HCT116 (cell line): Measurements from ENCODE around the gene RASL12. TPM values are rescaled to one million over a fixed set of nuclear protein-coding genes. Genes with fewer than 3 reads are reported as not detected.

ENCODE experiments used
- ATAC-seq: fragments of 200-7000 bp; cut with Tn5 transposase; 2 replicates; pipeline ENCODE4 v1.9.1; 2020; ENCODE audit warnings: mild to moderate bottlenecking, moderate library complexity
- BruUV-seq: library from RNA; stranded (reverse); fragments of 400-500 nt; replicated peaks from 2 replicates; lab custom pipeline; 2021; lab: Mats Ljungman, UMichigan
- CTCF ChIA-PET: fragments of 300-600 bp; sonication (Branson Sonifier 250); formaldehyde crosslinking; loops from one replicate; lab custom pipeline; 2021; ENCODE audit warnings: antibody characterized with exemption; lab: Charles Lee
- POLR2A ChIA-PET: fragments of 300-600, 350-600 bp; sonication (Branson Sonifier 250); formaldehyde crosslinking; loops from one replicate; lab custom pipeline; 2021; ENCODE audit warnings: antibody characterized with exemption; lab: Charles Lee
- RAD21 ChIA-PET, 2 experiments: fragments of 300-600 bp; sonication (Branson Sonifier 250); formaldehyde crosslinking; loops; one replicate each; lab custom pipeline; 2023; ENCODE audit warnings: low total read pairs in 2 of 2; ENCODE audit not compliant: uncharacterized antibody in 2 of 2, unreplicated experiment in 2 of 2, low non-redundant PET in 1 of 2; lab: Charles Lee
- DNase-seq: peaks from one replicate; pipeline ENCODE4 v3.0.0-alpha.2; 2010; ENCODE audit warnings: low read depth, low spot score
- H2AFZ ChIP-seq: fragments of 200-600 bp; shearing (Covaris generic), sonication (generic); 2 replicates; pipeline ENCODE4 v1.6.1; 2017; ENCODE audit warnings: low read depth, mixed run types, mixed read lengths, antibody characterized with exemption, low read length; ENCODE audit not compliant: poor library complexity, severe bottlenecking
- H3K27ac ChIP-seq: 2 replicates; pipeline ENCODE4 v1.5.1; 2012; ENCODE audit warnings: low read depth, low read length
- H3K27me3 ChIP-seq: fragments of 200-600 bp; sonication (generic); 2 replicates; pipeline ENCODE4 v1.6.1; 2016; ENCODE audit warnings: mixed run types, low read length, mixed read lengths; ENCODE audit not compliant: insufficient read depth
- H3K36me3 ChIP-seq, 2 experiments: fragments of 200-500 bp in 1 of 2; fragments of 200-600 bp in 1 of 2; sonication (Bioruptor generic) in 1 of 2; sonication (generic) in 1 of 2; 2 replicates each; pipeline versions ENCODE4 v1.5.1 to v1.6.1; 2014 to 2016; ENCODE audit warnings: low read length in 2 of 2, inconsistent platforms in 1 of 2, mixed read lengths in 1 of 2, mixed run types in 1 of 2; ENCODE audit not compliant: insufficient read depth in 2 of 2, control insufficient read depth in 1 of 2
- H3K4me1 ChIP-seq, 2 experiments: fragments of 200-600 bp in 1 of 2; sonication (generic) in 1 of 2; 2 replicates each; pipeline versions ENCODE4 v1.5.1 to v1.6.1; 2012 to 2017; ENCODE audit warnings: low read length in 2 of 2, inconsistent platforms in 1 of 2, mild to moderate bottlenecking in 1 of 2, mixed read lengths in 1 of 2, mixed run types in 1 of 2, moderate library complexity in 1 of 2; ENCODE audit not compliant: insufficient read depth in 2 of 2, control insufficient read depth in 1 of 2
- H3K4me2 ChIP-seq: fragments of 200-600 bp; sonication (generic); 2 replicates; pipeline ENCODE4 v1.6.1; 2017; ENCODE audit warnings: mixed run types, low read length, mixed read lengths
- H3K4me3 ChIP-seq, 2 experiments: fragments of 200-600 bp in 1 of 2; sonication (generic) in 1 of 2; replicated peaks in 1 of 2; 2 replicates each; pipeline ENCODE4 v1.5.1; 2011 to 2016; ENCODE audit warnings: low read length in 2 of 2, control low read depth in 1 of 2, low read depth in 1 of 2, mild to moderate bottlenecking in 1 of 2, mixed read lengths in 1 of 2, mixed run types in 1 of 2
- H3K79me2 ChIP-seq: fragments of 200-600 bp; sonication (generic); 2 replicates; pipeline ENCODE4 v1.6.1; 2017; ENCODE audit warnings: mild to moderate bottlenecking, mixed run types, low read length, moderate library complexity, mixed read lengths; ENCODE audit not compliant: insufficient read depth
- H3K9ac ChIP-seq: fragments of 200-600 bp; sonication (generic); 2 replicates; pipeline ENCODE4 v1.6.1; 2016; ENCODE audit warnings: low read length, mixed read lengths
- H3K9me2 ChIP-seq: fragments of 200-600 bp; sonication (generic), shearing (Covaris generic); 2 replicates; pipeline ENCODE4 v1.6.1; 2017; ENCODE audit warnings: mixed run types, mild to moderate bottlenecking, moderate library complexity; ENCODE audit not compliant: insufficient read depth
- H3K9me3 ChIP-seq, 2 experiments: fragments of 200-500 bp in 1 of 2; fragments of 200-600 bp in 1 of 2; sonication (Bioruptor generic) in 1 of 2; sonication (generic) in 1 of 2; 2 replicates each; pipeline ENCODE4 v1.6.1; 2014 to 2017; ENCODE audit warnings: low read length in 2 of 2, mixed read lengths in 2 of 2, inconsistent platforms in 1 of 2, low read depth in 1 of 2, mild to moderate bottlenecking in 1 of 2, mixed run types in 1 of 2, moderate library complexity in 1 of 2; ENCODE audit not compliant: control insufficient read depth in 1 of 2, insufficient read depth in 1 of 2
- H4K20me1 ChIP-seq: fragments of 200-600 bp; sonication (generic), shearing (Covaris generic); 2 replicates; pipeline ENCODE4 v1.6.1; 2017; ENCODE audit warnings: mixed run types, mild to moderate bottlenecking, moderate library complexity; ENCODE audit not compliant: insufficient read depth
- CBX3 ChIP-seq: IDR thresholded peaks from 2 replicates; pipeline ENCODE4 v1.6.1; 2012; ENCODE audit warnings: low read depth
- CEBPB ChIP-seq: IDR thresholded peaks from 2 replicates; pipeline ENCODE4 v1.6.1; 2012; ENCODE audit warnings: low read depth
- ELF1 ChIP-seq: IDR thresholded peaks from 2 replicates; pipeline ENCODE4 v1.6.1; 2012; ENCODE audit warnings: low read depth, borderline replicate concordance
- EZH2phosphoT487 ChIP-seq: fragments of 200-600 bp; IDR thresholded peaks from 2 replicates; pipeline ENCODE4 v1.6.1; 2018; ENCODE audit warnings: antibody characterized with exemption, borderline replicate concordance
- FOSL1 ChIP-seq: IDR thresholded peaks from 2 replicates; pipeline ENCODE4 v1.6.1; 2012; ENCODE audit warnings: low read depth
- JUND ChIP-seq: IDR thresholded peaks from 2 replicates; pipeline ENCODE4 v1.6.1; 2012
- MAX ChIP-seq: IDR thresholded peaks from 2 replicates; pipeline ENCODE4 v1.6.1; 2012
- POLR2A ChIP-seq: IDR thresholded peaks from 2 replicates; pipeline ENCODE4 v1.7.0; 2011; ENCODE audit warnings: borderline replicate concordance; ENCODE audit not compliant: insufficient read depth, insufficient read length; ENCODE audit errors: extremely low read depth
- POLR2AphosphoS5 ChIP-seq: IDR thresholded peaks from 2 replicates; pipeline ENCODE4 v1.6.1; 2011; ENCODE audit warnings: mild to moderate bottlenecking, low read depth, low read length, moderate library complexity
- RAD21 ChIP-seq: IDR thresholded peaks from 2 replicates; pipeline ENCODE4 v1.6.1; 2012; ENCODE audit warnings: low read depth, mild to moderate bottlenecking
- SIN3A ChIP-seq: IDR thresholded peaks from 2 replicates; pipeline ENCODE4 v1.6.1; 2012; ENCODE audit warnings: low read depth
- SP1 ChIP-seq: IDR thresholded peaks from 2 replicates; pipeline ENCODE4 v1.6.1; 2012; ENCODE audit warnings: low read depth
- SRF ChIP-seq: IDR thresholded peaks from 2 replicates; pipeline ENCODE4 v1.6.1; 2012; ENCODE audit warnings: low read depth
- TCF7L2 ChIP-seq: IDR thresholded peaks from 2 replicates; pipeline ENCODE4 v1.7.0; 2011; ENCODE audit warnings: borderline replicate concordance, inconsistent platforms; ENCODE audit not compliant: insufficient read depth, insufficient read length; ENCODE audit errors: extremely low read depth
- YY1 ChIP-seq: IDR thresholded peaks from 2 replicates; pipeline ENCODE4 v1.6.1; 2011; ENCODE audit warnings: low read length, low read depth, moderate library complexity, mild to moderate bottlenecking; ENCODE audit not compliant: insufficient replicate concordance; ENCODE audit errors: extremely low read depth
- ZFX ChIP-seq: fragments of 450-650 bp; IDR thresholded peaks from 2 replicates; pipeline ENCODE4 v1.6.1; 2017
- ZNF274 ChIP-seq: fragments of 200-500 bp; sonication (Bioruptor generic); IDR thresholded peaks from 2 replicates; pipeline ENCODE4 v1.6.1; 2014; ENCODE audit warnings: mild to moderate bottlenecking, low read depth, low read length, inconsistent platforms
- intact Hi-C: fragments of 100-400 bp; cut with micrococcal nuclease; formaldehyde crosslinking; loops from 2 replicates; pipeline ENCODE4 v1.10.0; 2022
- total RNA-seq: library from RNA; stranded (reverse); gene quantifications from one replicate; pipeline ENCODE4 v1.2.1, GENCODE V29; 2021; ENCODE audit not compliant: unreplicated experiment
- TF ChIP-seq, protein P1 (sequence below), 3 experiments: fragments of 200-600 bp in 1 of 3; sonication (generic) in 1 of 3; IDR thresholded peaks in 2 of 3; conservative IDR thresholded peaks in 1 of 3; 2 replicates each; pipeline ENCODE4 v1.5.1; 2012 to 2017; ENCODE audit warnings: low read depth in 2 of 3, low read length in 2 of 3, antibody characterized with exemption in 1 of 3, borderline replicate concordance in 1 of 3, control low read depth in 1 of 3, mild to moderate bottlenecking in 1 of 3, mixed read lengths in 1 of 3, mixed run types in 1 of 3, moderate library complexity in 1 of 3; ENCODE audit not compliant: insufficient read depth in 1 of 3
- TF ChIP-seq, protein P2 (sequence below): IDR thresholded peaks from 2 replicates; pipeline ENCODE4 v1.6.1; 2012; ENCODE audit warnings: low read depth
- TF ChIP-seq, protein P3 (sequence below): IDR thresholded peaks from 2 replicates; pipeline ENCODE4 v1.6.1; 2011; ENCODE audit warnings: mild to moderate bottlenecking, low read length, moderate library complexity; ENCODE audit not compliant: insufficient replicate concordance; ENCODE audit errors: extremely low read depth

RASL12 gene
- total RNA-seq, 1 experiment from 2014 or later, result 0.25 TPM

DNA sequence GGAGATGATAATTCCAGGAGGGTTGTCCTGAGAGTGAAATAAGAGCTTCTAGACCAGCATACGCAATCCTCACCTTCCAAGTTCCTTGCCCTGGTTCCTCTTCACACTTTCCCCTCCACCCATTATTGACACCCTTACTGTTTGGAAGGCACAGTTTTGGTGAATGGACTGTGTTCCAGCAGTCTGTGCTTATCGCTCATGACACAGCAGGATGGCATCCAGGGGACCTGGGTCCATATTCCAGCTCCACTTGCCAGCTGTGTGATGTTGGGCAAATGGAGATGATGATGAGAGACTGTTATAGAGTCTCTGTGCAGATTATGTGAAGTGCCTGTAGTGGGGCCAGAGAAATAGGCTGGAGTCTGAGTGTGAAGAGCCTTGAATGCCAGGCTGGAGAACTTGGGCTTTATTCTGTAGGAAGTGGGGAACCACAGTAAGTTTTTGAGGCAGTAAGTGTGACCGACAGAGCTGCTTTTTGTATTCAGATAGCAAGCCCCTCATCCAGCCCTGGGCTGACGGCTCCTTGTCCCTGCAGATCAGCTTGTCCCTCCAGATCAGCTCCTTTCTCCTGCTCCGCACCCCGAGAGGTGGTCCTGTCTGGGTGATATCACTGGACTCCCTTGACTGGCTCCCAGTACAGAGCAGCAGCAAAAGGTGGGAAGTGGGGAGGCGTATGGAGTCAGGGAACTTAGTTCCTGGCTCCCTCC lies 16.9 kb upstream of the RASL12 start:
- Histone ChIP-seq H3K9me3 (no peaks in the 10 kb centered on the region), H2AFZ (no peak overlapping the region), H3K79me2 (no peaks in the 10 kb centered on the region), H3K27ac (no peak overlapping the region), H3K9me2 (no peaks in the 10 kb centered on the region), H3K27me3 (peaks cover 7% of the 10 kb centered on the region; the same call in 1 of the 2 replicates), H3K4me3 (no peak overlapping the region), H3K36me3 (no peaks in the 10 kb centered on the region), H3K9ac (no peak overlapping the region), H3K4me1 (peaks cover 0 to 5% of the 10 kb centered on the region in 2 experiments; a peak in 2 of 4 replicates), H3K4me2 (no peak overlapping the region), H4K20me1 (no peaks in the 10 kb centered on the region)
- TF ChIP-seq, protein P1, sequence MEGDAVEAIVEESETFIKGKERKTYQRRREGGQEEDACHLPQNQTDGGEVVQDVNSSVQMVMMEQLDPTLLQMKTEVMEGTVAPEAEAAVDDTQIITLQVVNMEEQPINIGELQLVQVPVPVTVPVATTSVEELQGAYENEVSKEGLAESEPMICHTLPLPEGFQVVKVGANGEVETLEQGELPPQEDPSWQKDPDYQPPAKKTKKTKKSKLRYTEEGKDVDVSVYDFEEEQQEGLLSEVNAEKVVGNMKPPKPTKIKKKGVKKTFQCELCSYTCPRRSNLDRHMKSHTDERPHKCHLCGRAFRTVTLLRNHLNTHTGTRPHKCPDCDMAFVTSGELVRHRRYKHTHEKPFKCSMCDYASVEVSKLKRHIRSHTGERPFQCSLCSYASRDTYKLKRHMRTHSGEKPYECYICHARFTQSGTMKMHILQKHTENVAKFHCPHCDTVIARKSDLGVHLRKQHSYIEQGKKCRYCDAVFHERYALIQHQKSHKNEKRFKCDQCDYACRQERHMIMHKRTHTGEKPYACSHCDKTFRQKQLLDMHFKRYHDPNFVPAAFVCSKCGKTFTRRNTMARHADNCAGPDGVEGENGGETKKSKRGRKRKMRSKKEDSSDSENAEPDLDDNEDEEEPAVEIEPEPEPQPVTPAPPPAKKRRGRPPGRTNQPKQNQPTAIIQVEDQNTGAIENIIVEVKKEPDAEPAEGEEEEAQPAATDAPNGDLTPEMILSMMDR (IDR thresholded peaks at IDR 0.05 in 2 of 3, conservative IDR thresholded peaks at IDR 0.05 in 1 of 3; ENCODE audit: borderline replicate concordance in 1 of 3, insufficient read depth in 1 of 3, low read depth in 2 of 3, low read length in 2 of 3), result no peak
- TF ChIP-seq SP1 (no peak), FOSL1 (no peak), SRF (no peak), RAD21 (no peak), POLR2A (no peak), SIN3A (no peak), POLR2AphosphoS5 (no peak), EZH2phosphoT487 (no peak), ZFX (no peak), CBX3 (no peak), MAX (no peak), YY1 (no peak), CEBPB (no peak), JUND (no peak), ZNF274 (no peak), ELF1 (no peak), TCF7L2 (no peak)
- TF ChIP-seq, protein P2, sequence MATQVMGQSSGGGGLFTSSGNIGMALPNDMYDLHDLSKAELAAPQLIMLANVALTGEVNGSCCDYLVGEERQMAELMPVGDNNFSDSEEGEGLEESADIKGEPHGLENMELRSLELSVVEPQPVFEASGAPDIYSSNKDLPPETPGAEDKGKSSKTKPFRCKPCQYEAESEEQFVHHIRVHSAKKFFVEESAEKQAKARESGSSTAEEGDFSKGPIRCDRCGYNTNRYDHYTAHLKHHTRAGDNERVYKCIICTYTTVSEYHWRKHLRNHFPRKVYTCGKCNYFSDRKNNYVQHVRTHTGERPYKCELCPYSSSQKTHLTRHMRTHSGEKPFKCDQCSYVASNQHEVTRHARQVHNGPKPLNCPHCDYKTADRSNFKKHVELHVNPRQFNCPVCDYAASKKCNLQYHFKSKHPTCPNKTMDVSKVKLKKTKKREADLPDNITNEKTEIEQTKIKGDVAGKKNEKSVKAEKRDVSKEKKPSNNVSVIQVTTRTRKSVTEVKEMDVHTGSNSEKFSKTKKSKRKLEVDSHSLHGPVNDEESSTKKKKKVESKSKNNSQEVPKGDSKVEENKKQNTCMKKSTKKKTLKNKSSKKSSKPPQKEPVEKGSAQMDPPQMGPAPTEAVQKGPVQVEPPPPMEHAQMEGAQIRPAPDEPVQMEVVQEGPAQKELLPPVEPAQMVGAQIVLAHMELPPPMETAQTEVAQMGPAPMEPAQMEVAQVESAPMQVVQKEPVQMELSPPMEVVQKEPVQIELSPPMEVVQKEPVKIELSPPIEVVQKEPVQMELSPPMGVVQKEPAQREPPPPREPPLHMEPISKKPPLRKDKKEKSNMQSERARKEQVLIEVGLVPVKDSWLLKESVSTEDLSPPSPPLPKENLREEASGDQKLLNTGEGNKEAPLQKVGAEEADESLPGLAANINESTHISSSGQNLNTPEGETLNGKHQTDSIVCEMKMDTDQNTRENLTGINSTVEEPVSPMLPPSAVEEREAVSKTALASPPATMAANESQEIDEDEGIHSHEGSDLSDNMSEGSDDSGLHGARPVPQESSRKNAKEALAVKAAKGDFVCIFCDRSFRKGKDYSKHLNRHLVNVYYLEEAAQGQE, result no peak
- TF ChIP-seq, protein P3, sequence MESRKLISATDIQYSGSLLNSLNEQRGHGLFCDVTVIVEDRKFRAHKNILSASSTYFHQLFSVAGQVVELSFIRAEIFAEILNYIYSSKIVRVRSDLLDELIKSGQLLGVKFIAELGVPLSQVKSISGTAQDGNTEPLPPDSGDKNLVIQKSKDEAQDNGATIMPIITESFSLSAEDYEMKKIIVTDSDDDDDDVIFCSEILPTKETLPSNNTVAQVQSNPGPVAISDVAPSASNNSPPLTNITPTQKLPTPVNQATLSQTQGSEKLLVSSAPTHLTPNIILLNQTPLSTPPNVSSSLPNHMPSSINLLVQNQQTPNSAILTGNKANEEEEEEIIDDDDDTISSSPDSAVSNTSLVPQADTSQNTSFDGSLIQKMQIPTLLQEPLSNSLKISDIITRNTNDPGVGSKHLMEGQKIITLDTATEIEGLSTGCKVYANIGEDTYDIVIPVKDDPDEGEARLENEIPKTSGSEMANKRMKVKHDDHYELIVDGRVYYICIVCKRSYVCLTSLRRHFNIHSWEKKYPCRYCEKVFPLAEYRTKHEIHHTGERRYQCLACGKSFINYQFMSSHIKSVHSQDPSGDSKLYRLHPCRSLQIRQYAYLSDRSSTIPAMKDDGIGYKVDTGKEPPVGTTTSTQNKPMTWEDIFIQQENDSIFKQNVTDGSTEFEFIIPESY, result no peak
- ChIA-PET RAD21 (no interaction called here), POLR2A (no interaction called here), CTCF (interaction anchor here (1.2 kb wide), 1 partner anchor 51 kb away, joined by 3 read pairs; no protein-coding TSS in a partner anchor)
- BruUV-seq, result no TSS peak
- DNase-seq (no peak), ATAC-seq (no peak)
- intact Hi-C loops, result no loop called here
